Endothelial cell of umbilical vein (primary cell): ENCODE data around the gene FAAH. TPM values are rescaled to one million over a fixed set of nuclear protein-coding genes. Genes with fewer than 3 reads are reported as not detected.
"Not testable (repeated sequence)": the region's sequence is repeated elsewhere in the genome, so short reads cannot be mapped to it uniquely, and the experiment has no call there.

ENCODE experiments used
- BruUV-seq: library from RNA; stranded (reverse); fragments of 400-500 nt; replicated peaks from 2 replicates; lab custom pipeline; 2021; lab: Mats Ljungman, UMichigan
- CTCF ChIA-PET: fragments of 300-600, 350-600 bp; sonication (Branson Sonifier 250); formaldehyde crosslinking; loops from one replicate; lab custom pipeline; 2021; ENCODE audit warnings: antibody characterized with exemption, inconsistent platforms; lab: Charles Lee
- POLR2A ChIA-PET: fragments of 300-600, 350-600 bp; sonication (Branson Sonifier 250); formaldehyde crosslinking; loops from one replicate; lab custom pipeline; 2021; ENCODE audit warnings: antibody characterized with exemption, inconsistent platforms; lab: Charles Lee
- DNase-seq: peaks from one replicate; pipeline ENCODE4 v3.0.0-alpha.2; 2011; ENCODE audit warnings: low read depth, low spot score
- FAIRE-seq: peaks from 2 replicates; lab custom pipeline; 2011; peaks lifted over from hg19 to GRCh38; lab: Jason Lieb, UNC
- H2AFZ ChIP-seq: 2 replicates; pipeline ENCODE4 v1.6.0; 2012; ENCODE audit warnings: low read depth, low read length, control low read depth, inconsistent platforms
- H3K27ac ChIP-seq: 2 replicates; pipeline ENCODE4 v1.5.1; 2011; ENCODE audit warnings: low read depth, mild to moderate bottlenecking, control low read depth, low read length, moderate library complexity; ENCODE audit not compliant: insufficient read depth
- H3K27me3 ChIP-seq, 2 experiments: 2 replicates each; pipeline versions ENCODE4 v1.6.0 to v1.6.1; 2011; ENCODE audit warnings: low read length in 2 of 2, mixed read lengths in 1 of 2; ENCODE audit not compliant: control insufficient read depth in 2 of 2, insufficient read depth in 2 of 2
- H3K36me3 ChIP-seq, 2 experiments: 2 replicates in 1 of 2; 3 replicates in 1 of 2; pipeline ENCODE4 v1.5.1; 2011; ENCODE audit warnings: low read length in 2 of 2, mild to moderate bottlenecking in 1 of 2, moderate library complexity in 1 of 2; ENCODE audit not compliant: control insufficient read depth in 2 of 2, insufficient read depth in 2 of 2; ENCODE audit errors: extremely low read depth in 1 of 2
- H3K4me1 ChIP-seq: 3 replicates; pipeline ENCODE4 v1.5.1; 2011; ENCODE audit warnings: mild to moderate bottlenecking, low read length; ENCODE audit not compliant: control insufficient read depth, insufficient read depth; ENCODE audit errors: extremely low read depth
- H3K4me2 ChIP-seq: 2 replicates; pipeline ENCODE4 v1.6.1; 2011; ENCODE audit warnings: low read length, control low read depth, mixed read lengths; ENCODE audit not compliant: insufficient read depth
- H3K4me3 ChIP-seq, 3 experiments: fragments of 200-600 bp in 1 of 3; sonication (generic), shearing (Covaris generic) in 1 of 3; replicated peaks in 1 of 3; 2 replicates each; pipeline ENCODE4 v1.5.1; 2011 to 2016; ENCODE audit warnings: control low read depth in 3 of 3, low read length in 3 of 3, mild to moderate bottlenecking in 2 of 3, inconsistent platforms in 1 of 3, low read depth in 1 of 3, moderate library complexity in 1 of 3; ENCODE audit not compliant: insufficient read depth in 1 of 3
- H3K79me2 ChIP-seq: 2 replicates; pipeline ENCODE4 v1.6.0; 2012; ENCODE audit warnings: low read length, inconsistent platforms; ENCODE audit not compliant: control insufficient read depth, insufficient read depth
- H3K9ac ChIP-seq: replicated peaks from 2 replicates; pipeline ENCODE3; 2011; ENCODE audit warnings: low read length, control low read depth; ENCODE audit not compliant: insufficient read depth; ENCODE audit errors: extremely low read depth
- H3K9me1 ChIP-seq: replicated peaks from 3 replicates; pipeline ENCODE4 v1.6.0; 2011; ENCODE audit warnings: mild to moderate bottlenecking, low read length; ENCODE audit not compliant: control insufficient read depth, insufficient read depth; ENCODE audit errors: extremely low read depth
- H3K9me3 ChIP-seq: replicated peaks from 2 replicates; pipeline ENCODE4 v1.5.1; 2012; ENCODE audit warnings: low read length, inconsistent platforms; ENCODE audit not compliant: control insufficient read depth, insufficient read depth
- H4K20me1 ChIP-seq: replicated peaks from 2 replicates; pipeline ENCODE3; 2011; ENCODE audit warnings: mild to moderate bottlenecking, low read length; ENCODE audit not compliant: control insufficient read depth, insufficient read depth; ENCODE audit errors: extremely low read depth
- CTCF ChIP-seq, 2 donors: IDR thresholded peaks; 1 replicate in 1 of 2; 2 replicates in 1 of 2; pipeline ENCODE4 v1.5.1; 2011; ENCODE audit warnings: low read length in 2 of 2, mild to moderate bottlenecking in 2 of 2, moderate library complexity in 2 of 2, control low read depth in 1 of 2, inconsistent platforms in 1 of 2, low read depth in 1 of 2; ENCODE audit not compliant: insufficient read depth in 1 of 2; ENCODE audit errors: extremely low read depth in 1 of 2
- EZH2 ChIP-seq: IDR thresholded peaks from 2 replicates; pipeline ENCODE4 v1.6.1; 2012; ENCODE audit warnings: borderline replicate concordance, low read depth, mild to moderate bottlenecking, moderate library complexity, low read length, inconsistent platforms; ENCODE audit not compliant: severe bottlenecking
- FOS ChIP-seq: IDR thresholded peaks from 2 replicates; pipeline ENCODE4 v1.6.1; 2011; ENCODE audit warnings: mild to moderate bottlenecking, low read length, moderate library complexity, borderline replicate concordance; ENCODE audit not compliant: insufficient read depth
- GATA2 ChIP-seq: IDR thresholded peaks from 2 replicates; pipeline ENCODE4 v1.7.0; 2011; ENCODE audit warnings: low read depth, mild to moderate bottlenecking, moderate library complexity, mixed read lengths, low read length; ENCODE audit not compliant: insufficient read length, insufficient read depth
- JUN ChIP-seq: IDR thresholded peaks from 2 replicates; pipeline ENCODE4 v1.6.1; 2011; ENCODE audit warnings: borderline replicate concordance, low read depth; ENCODE audit not compliant: insufficient read length, insufficient read depth
- MAX ChIP-seq: IDR thresholded peaks from 2 replicates; pipeline ENCODE4 v1.6.1; 2011; ENCODE audit not compliant: insufficient read depth, insufficient read length
- MYC ChIP-seq: IDR thresholded peaks from one replicate; pipeline ENCODE4 v1.6.1; 2011; ENCODE audit warnings: mild to moderate bottlenecking, low read depth, low read length
- POLR2A ChIP-seq: IDR thresholded peaks from 2 replicates; pipeline ENCODE4 v1.6.1; 2012; ENCODE audit warnings: low read depth, mild to moderate bottlenecking, control low read depth, low read length
- POLR2AphosphoS5 ChIP-seq: IDR thresholded peaks from 2 replicates; pipeline ENCODE4 v1.6.1; 2012; ENCODE audit warnings: low read depth, mild to moderate bottlenecking, control low read depth, low read length, moderate library complexity; ENCODE audit not compliant: insufficient read depth
- dilution Hi-C: fragments of 300-500 bp; cut with MboI; formaldehyde crosslinking; loops from one replicate; pipeline ENCODE4 v1.15.0; 2019; ENCODE audit warnings: low sequenced_read_pairs; ENCODE audit not compliant: extremely low pct_ligation_motif_present
- intact Hi-C: fragments of 100-400 bp; cut with micrococcal nuclease; formaldehyde crosslinking; loops from one replicate; pipeline ENCODE4 v1.10.0; 2022
- polyA plus RNA-seq, 4 experiments: library from polyadenylated mRNA; depleted of rRNA in 3 of 4; stranded (reverse) in 3 of 4; unstranded in 1 of 4; fragments of >200 nt; gene quantifications; 2 replicates each; pipeline versions ENCODE4 v1.2.1 to v1.2.3, GENCODE V29; 2011 to 2012; ENCODE audit warnings: missing spikeins in 1 of 4
- total RNA-seq: library from RNA; stranded (reverse); gene quantifications from 2 replicates; pipeline ENCODE4 v1.2.3, GENCODE V29; 2021

FAAH gene
- total and polyA plus RNA-seq, 2 donors (not counting 3 experiments of a cell fraction or from before 2014, with no cell fraction given), result 0.47 to 1.5 TPM

GRCh38 chr1:46352363-46352762 is 41.8 kb upstream of the FAAH start:
- CTCF ChIA-PET, result interaction anchor here (1.2 kb wide), 1 partner anchor 11 kb away, joined by 4 read pairs; no protein-coding TSS in a partner anchor
- FAIRE-seq, result no peak
- Histone ChIP-seq H3K36me3 (peaks cover 20 to 26% of the 10 kb centered on the region in 2 experiments), H3K9me1 (no peaks in the 10 kb centered on the region), H4K20me1 (no peaks in the 10 kb centered on the region), H3K4me2 (no peak overlapping the region), H3K4me3 (no peak overlapping the region), H3K27me3 (no peaks in the 10 kb centered on the region), H3K4me1 (no peaks in the 10 kb centered on the region), H3K79me2 (no peaks in the 10 kb centered on the region), H3K27ac (no peak overlapping the region), H3K9ac (no peak overlapping the region), H2AFZ (no peak overlapping the region), H3K9me3 (no peaks in the 10 kb centered on the region)
- POLR2A ChIA-PET, result no interaction called here
- intact Hi-C loops (no loop called here), dilution Hi-C loops (no loop called here)
- no TSS peak for BruUV-seq
- TF ChIP-seq JUN (no peak), CTCF (IDR thresholded peaks at IDR 0.05; ENCODE audit: extremely low read depth in 1 of 2, insufficient read depth in 1 of 2, low read depth in 1 of 2, low read length in 2 of 2) (no peak), EZH2 (no peak), POLR2AphosphoS5 (no peak), GATA2 (no peak), MYC (no peak), MAX (no peak), FOS (no peak), POLR2A (no peak)
- DNase-seq, result no peak

GRCh38 chr1:46355920-46356319 is 38.2 kb upstream of the FAAH start:
- POLR2A ChIA-PET, result interaction anchor here (0.7 kb wide), 1 partner anchor 596 kb away, joined by 6 read pairs; no protein-coding TSS in a partner anchor
- not testable (repeated sequence) for FAIRE-seq

More at GRCh38 chr1:46355920-46356319, 38.2 kb upstream of the FAAH start:
- H3K4me2 ChIP-seq, H3K9ac ChIP-seq, intact Hi-C loops, H3K9me3 ChIP-seq, H3K79me2 ChIP-seq, H3K27me3 ChIP-seq, H3K4me3 ChIP-seq, H2AFZ ChIP-seq, BruUV-seq, dilution Hi-C loops, H4K20me1 ChIP-seq, DNase-seq, H3K4me1 ChIP-seq, H3K27ac ChIP-seq, H3K9me1 ChIP-seq: not testable (repeated sequence)
- H3K36me3 ChIP-seq, result peaks cover 15% of the 10 kb centered on the region in 2 experiments
- CTCF ChIA-PET, result interaction anchor here (2.4 kb wide), 1 partner anchor 8 kb away, joined by 11 read pairs; no protein-coding TSS in a partner anchor
